Activated CD8-positive, alpha-beta memory T cell treated with anti-CD3 and anti-CD28 coated beads, Interleukin-2, amount 50 U/mL, for 1 hour (primary cell): ENCODE results near the gene TLK2.
"Not testable (repeated sequence)": the region's sequence is repeated elsewhere in the genome, so short reads cannot be mapped to it uniquely, and the experiment has no call there.

ENCODE experiments used
- DNase-seq: peaks from one replicate; pipeline ENCODE4 v3.0.0-alpha.2; 2020; ENCODE audit errors: extremely low read depth

Gene TLK2

GRCh38 chr17:62558941-62559340 is 80.3 kb downstream of the TLK2 start:
- DNase-seq, result not testable (repeated sequence)

GRCh38 chr17:62560971-62561370 is 82.3 kb downstream of the TLK2 start:
- not testable (repeated sequence) for DNase-seq

DNA sequence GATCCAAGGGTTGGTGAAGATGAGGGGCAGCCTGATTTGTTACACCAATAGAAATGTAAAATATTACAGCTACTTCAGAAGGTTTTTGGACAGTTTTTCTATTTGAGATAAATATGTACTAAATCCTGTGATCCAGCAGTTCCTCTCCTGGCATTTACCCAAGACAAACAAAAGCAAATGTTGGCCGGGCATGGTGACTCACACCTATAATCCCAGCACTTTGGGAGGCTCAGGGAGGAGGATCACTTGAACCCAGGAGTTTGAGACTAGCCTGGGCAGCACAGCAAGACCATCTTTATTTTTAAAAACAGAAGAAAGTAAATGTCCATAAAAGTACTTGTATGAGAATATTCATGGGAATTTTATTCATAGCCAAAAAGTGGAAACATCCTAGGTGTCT is 84.0 kb downstream of the TLK2 start:
- DNase-seq, result no peak

- no peak for DNase-seq
Measured at GRCh38 chr17:62565817-62566216, 87.2 kb downstream of the TLK2 start.

- no peak for DNase-seq
Measured at GRCh38 chr17:62566996-62567578, 88.5 kb downstream of the TLK2 start.

- no peak for DNase-seq
Measured at GRCh38 chr17:62572488-62572887, 93.9 kb downstream of the TLK2 start.

DNA sequence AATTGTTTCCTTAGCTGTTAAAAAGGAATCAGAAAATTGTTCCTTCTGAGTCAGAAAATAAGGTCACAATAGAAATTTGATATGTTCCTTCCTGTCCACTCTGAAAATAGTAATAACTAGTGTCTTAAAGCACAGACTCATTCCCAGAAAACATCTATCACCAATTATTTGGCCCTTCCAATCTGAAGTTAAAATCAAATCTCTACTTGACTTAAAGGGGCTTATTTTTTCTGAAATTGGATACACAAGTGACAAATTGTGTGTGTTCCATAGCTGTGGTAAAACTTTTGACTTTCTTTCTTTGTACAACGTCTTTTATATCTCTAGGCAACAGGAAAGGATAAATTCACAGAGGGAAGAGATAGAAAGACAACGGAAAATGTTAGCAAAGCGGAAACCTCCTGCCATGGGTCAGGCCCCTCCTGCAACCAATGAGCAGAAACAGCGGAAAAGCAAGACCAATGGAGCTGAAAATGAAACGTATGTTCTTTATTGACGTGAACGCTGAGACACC is 94.3 kb downstream of the TLK2 start:
- no peak for DNase-seq

GRCh38 chr17:62573480-62574117 is 95.0 kb downstream of the TLK2 start:
- no peak for DNase-seq

DNA sequence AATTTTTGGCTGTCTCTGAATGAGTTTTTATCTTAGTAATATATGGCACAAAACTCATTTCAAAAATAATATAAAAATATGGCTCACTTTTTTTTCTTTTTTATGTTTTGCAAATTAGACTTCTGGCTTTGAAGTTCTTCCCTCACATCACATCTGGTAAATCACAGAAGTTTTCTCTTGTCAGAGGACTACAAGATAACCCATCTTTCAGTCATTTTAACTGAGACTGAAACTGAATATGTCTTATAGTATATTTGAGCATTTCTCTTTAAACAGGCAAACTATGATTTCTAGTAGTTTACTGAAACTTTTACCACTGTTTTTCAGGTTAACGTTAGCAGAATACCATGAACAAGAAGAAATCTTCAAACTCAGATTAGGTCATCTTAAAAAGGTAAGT is 97.8 kb downstream of the TLK2 start:
- no peak for DNase-seq

DNA sequence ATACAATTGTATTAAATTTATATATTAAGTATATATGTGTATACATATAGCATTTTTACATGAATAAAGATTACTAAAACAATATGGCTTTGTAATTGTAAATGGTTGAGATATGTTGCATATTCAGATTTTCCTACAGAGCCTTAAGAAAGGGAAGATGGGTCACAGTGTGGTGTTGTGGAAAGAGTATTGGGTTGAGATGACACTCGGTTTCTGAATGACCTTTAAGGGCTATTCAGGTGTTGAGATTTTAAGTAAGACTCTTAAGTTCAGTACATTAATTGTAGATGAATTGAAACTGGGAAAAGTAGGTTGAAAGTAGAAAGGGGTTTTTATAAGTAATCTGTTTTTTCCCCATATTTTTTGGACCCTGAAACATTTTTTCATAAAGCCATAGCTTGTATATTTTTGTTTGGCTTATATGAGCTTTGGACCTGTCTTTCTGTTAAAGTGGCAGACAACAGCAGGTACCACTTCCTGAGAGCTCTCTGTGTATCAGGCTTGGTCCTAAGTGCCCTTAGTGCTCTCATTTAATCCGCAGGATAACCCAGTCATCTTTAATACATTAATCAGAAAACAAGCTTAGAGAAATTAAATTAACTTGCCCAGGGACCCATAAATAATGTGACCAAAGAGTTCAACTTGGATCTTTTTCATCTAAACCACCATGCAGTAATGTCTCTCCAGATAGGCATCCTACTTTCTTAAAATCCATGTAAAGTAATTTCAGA is 100.3 kb downstream of the TLK2 start:
- no peak for DNase-seq

DNA sequence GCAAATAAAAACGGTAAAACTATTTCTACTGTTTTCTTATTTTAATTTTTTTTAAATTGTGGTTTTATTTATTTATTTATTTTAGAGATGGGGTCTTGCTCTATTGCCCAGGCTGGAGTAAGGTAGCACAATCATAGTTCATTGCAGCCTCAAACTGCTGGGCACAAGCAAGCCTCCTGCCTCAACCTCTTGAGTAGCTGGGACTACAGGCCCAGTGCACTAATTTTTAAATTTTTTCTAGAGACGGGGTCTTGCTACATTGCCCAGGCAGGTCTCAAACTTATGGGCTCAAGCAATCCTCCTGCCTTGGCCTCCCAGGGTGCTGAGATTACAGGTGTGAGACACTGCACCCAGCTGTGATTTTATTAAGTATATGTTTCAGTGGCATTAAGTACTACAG is 102.3 kb downstream of the TLK2 start:
- no peak for DNase-seq

DNA sequence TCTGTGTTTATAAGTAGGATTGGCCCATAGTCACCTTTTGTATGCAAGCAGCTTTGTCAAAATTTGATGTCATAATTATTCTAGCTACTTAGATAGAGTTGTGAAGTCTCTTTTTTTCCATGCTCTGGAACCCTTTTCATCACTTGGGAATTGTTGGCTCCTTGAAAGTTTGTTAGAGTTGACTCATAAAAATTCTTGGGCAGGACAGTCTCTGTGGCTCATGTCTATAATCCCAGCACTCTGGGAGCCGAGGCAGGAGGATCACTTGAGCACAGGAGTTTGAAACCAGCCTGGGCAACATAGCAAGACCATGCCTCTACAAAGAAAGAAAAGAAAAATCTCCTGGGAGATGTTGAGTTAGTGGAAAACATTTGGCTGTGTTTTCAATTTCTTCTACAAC is 103.1 kb downstream of the TLK2 start:
- DNase-seq, result no peak

GRCh38 chr17:62587554-62587953 is 108.9 kb downstream of the TLK2 start:
- DNase-seq, result no peak

DNA sequence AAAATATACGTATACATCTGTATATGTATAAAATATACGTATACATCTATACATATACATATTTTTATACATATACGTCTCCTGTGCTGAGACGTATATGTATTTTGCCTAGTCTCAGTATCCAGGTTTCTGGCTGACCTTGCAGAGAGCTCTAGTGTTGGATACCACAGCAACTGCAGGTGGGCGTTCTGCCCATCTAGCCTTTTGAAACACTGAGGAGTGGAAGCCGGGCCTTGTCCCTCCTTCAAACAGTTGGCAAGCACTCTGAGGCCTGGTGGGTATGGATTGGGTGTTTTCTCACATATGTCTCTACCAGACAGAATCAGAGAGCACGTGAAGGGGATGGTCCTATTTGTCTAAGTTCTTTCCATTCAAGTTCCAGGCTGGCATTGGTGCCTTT is 109.5 kb downstream of the TLK2 start:
- no peak for DNase-seq

DNA sequence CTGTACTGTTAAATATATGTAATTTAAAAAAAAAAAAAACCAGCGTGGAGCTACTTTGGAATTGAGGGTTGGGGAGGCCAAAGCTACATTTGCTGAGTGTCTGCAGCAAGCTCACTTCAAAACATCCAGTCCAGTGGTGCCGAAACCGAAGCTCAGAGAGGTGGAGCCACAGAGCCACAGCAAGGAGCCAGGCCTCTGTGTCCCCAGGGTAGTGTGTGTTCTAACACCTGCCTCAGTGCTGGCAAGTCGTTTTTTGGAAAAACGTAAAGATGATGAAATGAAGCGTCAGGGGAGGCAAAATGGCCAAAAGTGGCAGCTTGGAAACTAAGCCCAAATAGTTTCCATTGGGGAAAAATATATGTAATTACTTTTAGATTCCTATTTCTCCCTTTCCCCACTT is 112.7 kb downstream of the TLK2 start:
- no peak for DNase-seq

- not testable (repeated sequence) for DNase-seq
Measured at GRCh38 chr17:62591822-62592221, 113.2 kb downstream of the TLK2 start.

- DNase-seq, result no peak
Measured at GRCh38 chr17:62592341-62593099, 113.9 kb downstream of the TLK2 start.

DNA sequence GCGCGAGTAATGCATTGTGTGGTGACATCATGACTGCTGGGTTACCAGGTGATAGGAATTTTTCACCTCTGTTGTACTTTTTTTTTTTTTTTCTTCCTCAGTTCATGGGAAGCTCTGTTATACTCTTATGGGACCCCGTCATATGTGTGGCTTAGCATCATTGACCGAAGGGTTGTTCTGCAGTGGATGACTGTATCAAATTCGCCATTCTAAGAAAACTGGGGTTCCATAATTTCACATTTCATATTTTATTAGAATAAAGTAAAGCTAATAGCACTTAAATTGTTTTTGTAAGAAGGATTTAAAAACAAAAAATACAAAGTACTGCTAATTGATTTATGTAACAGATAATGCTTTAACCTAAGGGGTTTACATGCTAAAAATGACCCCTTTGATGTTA is 116.9 kb downstream of the TLK2 start:
- DNase-seq, result no peak

GRCh38 chr17:62596662-62597061 is 118.0 kb downstream of the TLK2 start:
- no peak for DNase-seq

DNA sequence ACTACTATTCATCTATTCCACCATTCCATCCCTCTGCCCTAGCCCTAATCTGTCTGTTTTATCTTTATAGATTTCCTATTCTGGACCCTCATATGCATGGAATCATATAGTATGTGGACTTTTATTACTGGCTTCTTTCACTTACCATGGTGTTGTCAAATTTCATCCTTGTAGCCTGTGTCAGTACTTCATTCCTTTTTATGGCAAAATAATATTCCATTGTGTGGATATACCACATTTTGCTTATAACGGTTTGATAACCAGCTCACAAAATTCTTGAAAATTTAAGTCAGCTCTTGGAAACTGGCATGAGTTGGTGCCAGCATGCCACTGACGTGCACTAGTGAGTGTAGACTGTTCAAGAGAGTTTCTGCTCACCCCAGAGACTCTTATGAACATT is 118.5 kb downstream of the TLK2 start:
- no peak for DNase-seq

DNA sequence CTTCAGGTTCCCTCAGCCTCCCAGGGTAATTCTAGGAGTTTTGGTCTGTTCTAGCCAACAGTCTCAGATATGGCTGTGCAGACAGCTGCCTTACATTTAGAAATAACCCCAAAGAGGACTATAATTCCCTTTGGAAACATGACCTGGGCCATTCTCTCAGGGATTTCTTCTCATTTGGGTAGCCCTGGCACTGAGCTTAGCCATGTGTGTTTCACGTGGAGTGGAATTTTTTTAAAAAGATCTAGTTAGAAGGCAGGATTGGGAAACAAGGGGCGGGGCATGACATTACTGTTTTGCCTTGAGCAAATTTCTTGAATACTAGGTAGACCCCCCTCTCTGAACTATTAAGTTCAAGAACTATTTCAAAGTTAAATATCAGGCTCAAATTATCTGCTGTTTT is 119.3 kb downstream of the TLK2 start:
- DNase-seq, result no peak

DNA sequence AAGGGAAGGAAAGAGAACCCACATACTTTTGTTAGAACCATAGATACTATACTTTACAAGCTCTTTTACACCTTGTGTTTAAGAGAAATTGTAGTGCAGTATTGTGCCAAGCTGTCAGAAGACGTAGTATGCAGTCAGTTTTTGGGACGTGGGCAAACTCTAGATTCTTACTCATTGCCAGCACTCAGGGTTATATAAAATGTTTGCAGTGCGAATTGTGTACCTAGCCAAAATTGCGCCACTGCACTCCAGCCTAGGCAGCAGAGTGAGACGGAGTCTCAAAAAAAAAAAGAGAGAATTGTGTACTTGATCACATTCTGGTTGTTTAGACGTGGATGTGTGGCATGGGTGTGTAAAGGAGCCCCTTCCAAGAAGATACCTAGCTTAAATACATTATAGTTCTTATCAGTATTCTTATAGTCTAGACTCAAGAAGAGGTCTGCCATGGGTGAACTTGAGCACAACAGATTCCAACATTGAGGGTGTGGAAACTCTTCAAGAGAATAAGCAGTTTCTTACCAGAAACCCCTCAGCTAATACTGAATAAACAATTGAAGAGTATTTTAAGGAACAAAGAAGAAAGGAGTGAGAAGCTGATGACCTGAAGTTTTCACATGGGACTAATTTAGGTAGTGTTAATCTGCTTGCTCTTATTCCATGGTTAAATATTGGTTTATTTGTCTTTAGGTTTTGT is 121.5 kb downstream of the TLK2 start:
- DNase-seq, result no peak
